ENCODE data around the gene LRP8.

DNA sequence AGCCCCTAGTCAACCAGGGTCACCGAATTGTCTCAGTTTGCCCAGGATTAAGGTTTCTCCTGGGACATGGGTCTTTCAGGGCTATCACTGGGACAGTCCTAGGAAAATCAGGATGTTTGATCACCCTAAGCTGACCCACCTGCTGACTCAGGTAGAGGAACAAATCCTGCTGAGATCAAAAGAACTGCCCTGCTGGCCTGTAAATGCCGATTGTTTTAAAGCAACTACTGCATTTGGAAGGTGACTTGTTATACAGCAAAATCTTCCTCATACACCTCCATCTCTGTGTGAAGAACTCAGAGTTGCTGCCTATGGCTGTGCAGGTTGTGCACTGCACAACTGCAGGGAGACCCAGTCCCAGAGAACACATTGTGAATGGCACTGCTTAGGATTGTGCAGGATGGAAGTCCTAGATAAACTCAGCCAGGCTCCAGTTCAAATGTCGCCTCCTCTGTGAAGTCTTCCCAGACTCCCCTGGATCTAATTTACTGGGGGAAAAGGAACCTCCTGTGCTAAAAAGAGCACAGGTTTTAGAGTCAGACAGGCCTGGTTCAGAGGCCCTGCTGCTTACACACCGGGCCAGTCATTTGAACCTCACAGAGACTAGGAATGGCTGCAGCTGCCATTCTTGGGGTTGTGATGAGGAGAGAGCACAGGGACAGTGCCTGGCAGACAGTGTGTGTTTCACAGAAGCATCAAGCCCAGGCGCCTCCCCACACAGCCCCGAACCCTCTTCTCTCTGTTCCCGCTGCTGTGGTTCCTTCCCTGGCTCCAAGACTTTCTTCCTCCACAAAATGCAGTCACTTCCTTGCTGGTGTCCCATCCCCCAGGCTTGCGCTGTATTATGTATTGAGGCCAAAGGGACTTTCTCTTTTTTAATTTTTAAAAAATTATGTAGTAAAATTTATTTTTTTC, 23.2 kb upstream of the LRP8 start:
- TF ChIP-seq, protein P1, sequence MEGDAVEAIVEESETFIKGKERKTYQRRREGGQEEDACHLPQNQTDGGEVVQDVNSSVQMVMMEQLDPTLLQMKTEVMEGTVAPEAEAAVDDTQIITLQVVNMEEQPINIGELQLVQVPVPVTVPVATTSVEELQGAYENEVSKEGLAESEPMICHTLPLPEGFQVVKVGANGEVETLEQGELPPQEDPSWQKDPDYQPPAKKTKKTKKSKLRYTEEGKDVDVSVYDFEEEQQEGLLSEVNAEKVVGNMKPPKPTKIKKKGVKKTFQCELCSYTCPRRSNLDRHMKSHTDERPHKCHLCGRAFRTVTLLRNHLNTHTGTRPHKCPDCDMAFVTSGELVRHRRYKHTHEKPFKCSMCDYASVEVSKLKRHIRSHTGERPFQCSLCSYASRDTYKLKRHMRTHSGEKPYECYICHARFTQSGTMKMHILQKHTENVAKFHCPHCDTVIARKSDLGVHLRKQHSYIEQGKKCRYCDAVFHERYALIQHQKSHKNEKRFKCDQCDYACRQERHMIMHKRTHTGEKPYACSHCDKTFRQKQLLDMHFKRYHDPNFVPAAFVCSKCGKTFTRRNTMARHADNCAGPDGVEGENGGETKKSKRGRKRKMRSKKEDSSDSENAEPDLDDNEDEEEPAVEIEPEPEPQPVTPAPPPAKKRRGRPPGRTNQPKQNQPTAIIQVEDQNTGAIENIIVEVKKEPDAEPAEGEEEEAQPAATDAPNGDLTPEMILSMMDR (conservative IDR thresholded peaks at IDR 0.05; ENCODE audit: low read depth, low read length), result no peak
- TF ChIP-seq EZH2 (IDR thresholded peaks at IDR 0.05; ENCODE audit: low read length, unreplicated experiment), result no peak

All from PC-3 (cell line).